OCI-LY7 (cell line): ENCODE measurements around the gene MRPL11. TPM values are rescaled to one million over a fixed set of nuclear protein-coding genes. Genes with fewer than 3 reads are reported as not detected.
A peak's percentile ranks its signal among the peaks of the same experiment; 100 is the strongest.

Source experiments
- BruUV-seq: library from RNA; stranded (reverse); fragments of 400-500 nt; replicated peaks from 2 replicates; lab custom pipeline; 2021; lab: Mats Ljungman, UMichigan
- CTCF ChIA-PET: fragments of 300-600 bp; sonication (Branson Sonifier 250); formaldehyde crosslinking; loops from one replicate; lab custom pipeline; 2022; ENCODE audit warnings: antibody characterized with exemption; ENCODE audit not compliant: unreplicated experiment; lab: Charles Lee
- POLR2A ChIA-PET: fragments of 300-600 bp; sonication (Branson Sonifier 250); formaldehyde crosslinking; loops from one replicate; lab custom pipeline; 2022; ENCODE audit warnings: antibody characterized with exemption; lab: Charles Lee
- DNase-seq: peaks from one replicate; pipeline ENCODE4 v3.0.0-alpha.2; 2015; ENCODE audit warnings: low spot score
- H2AFZ ChIP-seq: fragments of 200-600 bp; sonication (generic), shearing (Covaris generic); 2 replicates; pipeline ENCODE4 v1.6.1; 2014; ENCODE audit warnings: mild to moderate bottlenecking, antibody characterized with exemption, low read length, moderate library complexity
- H3K27ac ChIP-seq: fragments of 200-600 bp; sonication (generic); 2 replicates; pipeline ENCODE4 v1.5.1; 2014; ENCODE audit warnings: mixed run types, low read depth, mild to moderate bottlenecking, moderate library complexity, low read length, inconsistent platforms; ENCODE audit not compliant: poor library complexity, severe bottlenecking
- H3K36me3 ChIP-seq: fragments of 200-600 bp; sonication (generic); 2 replicates; pipeline ENCODE4 v1.6.1; 2014; ENCODE audit warnings: mild to moderate bottlenecking, antibody characterized with exemption, low read length, moderate library complexity, mixed read lengths; ENCODE audit not compliant: insufficient read depth
- H3K4me1 ChIP-seq: fragments of 200-600 bp; sonication (generic); 2 replicates; pipeline ENCODE4 v1.5.1; 2014; ENCODE audit warnings: mild to moderate bottlenecking, low read length; ENCODE audit not compliant: insufficient read depth, poor library complexity, severe bottlenecking
- H3K4me2 ChIP-seq: fragments of 200-600 bp; sonication (generic); 2 replicates; pipeline ENCODE4 v1.6.1; 2014; ENCODE audit warnings: mild to moderate bottlenecking, low read length
- H3K4me3 ChIP-seq: fragments of 200-600 bp; sonication (generic); 2 replicates; pipeline ENCODE4 v1.5.1; 2014; ENCODE audit warnings: mild to moderate bottlenecking, low read depth, low read length; ENCODE audit not compliant: poor library complexity, severe bottlenecking
- H3K79me2 ChIP-seq: fragments of 200-600 bp; sonication (generic); 2 replicates; pipeline ENCODE4 v1.6.1; 2016; ENCODE audit warnings: low read depth, mild to moderate bottlenecking, low read length, moderate library complexity, mixed read lengths; ENCODE audit not compliant: insufficient read depth
- H3K9me2 ChIP-seq: fragments of 200-600 bp; sonication (generic); 2 replicates; pipeline ENCODE4 v1.6.1; 2016; ENCODE audit warnings: mild to moderate bottlenecking, low read length, mixed read lengths; ENCODE audit not compliant: insufficient read depth
- H3K9me3 ChIP-seq: fragments of 200-600 bp; sonication (generic); 2 replicates; pipeline ENCODE4 v1.6.1; 2014; ENCODE audit warnings: mild to moderate bottlenecking, mixed run types, low read length, mixed read lengths
- H4K20me1 ChIP-seq: fragments of 200-600 bp; sonication (generic); 2 replicates; pipeline ENCODE4 v1.6.1; 2014; ENCODE audit warnings: mild to moderate bottlenecking, antibody characterized with exemption, low read length, moderate library complexity, mixed read lengths; ENCODE audit not compliant: insufficient read depth
- CTCF ChIP-seq: fragments of 200-600 bp; sonication (generic); conservative IDR thresholded peaks from 2 replicates; pipeline ENCODE4 v1.5.1; 2014; ENCODE audit warnings: mild to moderate bottlenecking, antibody characterized with exemption, low read length, moderate library complexity, mixed read lengths
- EZH2phosphoT487 ChIP-seq: fragments of 200-600 bp; sonication (generic); IDR thresholded peaks from 2 replicates; pipeline ENCODE4 v1.6.1; 2018; ENCODE audit warnings: low read depth, borderline replicate concordance, mild to moderate bottlenecking, mixed run types, antibody characterized with exemption, low read length, moderate library complexity, mixed read lengths
- intact Hi-C: fragments of 100-400 bp; cut with micrococcal nuclease; formaldehyde crosslinking; loops from one replicate; pipeline ENCODE4 v1.10.0; 2022; ENCODE audit not compliant: unreplicated experiment
- total RNA-seq, 2 experiments: library from RNA; depleted of rRNA in 1 of 2; stranded (reverse); fragments of >200 nt in 1 of 2; shearing (Covaris generic) in 1 of 2; gene quantifications; 2 replicates each; pipeline ENCODE4 v1.2.3, GENCODE V29; 2014 to 2022

The MRPL11 gene
- total RNA-seq, 2 experiments from 2014 or later = 88.6 to 101 TPM

GRCh38 chr11:66478729-66479393, 40.2 kb upstream of the MRPL11 start:
- Histone ChIP-seq H3K4me3 (peak overlapping the region; percentile 89), H3K79me2 (peaks cover 5% of the 10 kb centered on the region; the same call in 1 of the 2 replicates), H3K4me1 (peaks cover 11% of the 10 kb centered on the region), H3K4me2 (peak overlapping the region; percentile 97), H3K9me3 (no peaks in the 10 kb centered on the region), H3K27ac (peak overlapping the region; percentile 47), H4K20me1 (no peaks in the 10 kb centered on the region), H2AFZ (no peak overlapping the region), H3K36me3 (peaks cover 14% of the 10 kb centered on the region), H3K9me2 (no peaks in the 10 kb centered on the region)
- peak; percentile 71 for DNase-seq
- no peak for TF ChIP-seq EZH2phosphoT487
- TF ChIP-seq CTCF = peak; percentile 99
- intact Hi-C loops = loop anchor here (1.0 kb wide), 2 partner anchors 40 to 71 kb away; no protein-coding TSS in a partner anchor
- POLR2A ChIA-PET = no interaction called here
- no TSS peak for BruUV-seq
- CTCF ChIA-PET = interaction anchor here (0.5 to 1.4 kb wide), 2 partner anchors 40 to 70 kb away, joined by 3 read pairs; partner anchors contain the start of gene MRPL11

- no peak for DNase-seq
- Histone ChIP-seq H3K79me2 (peaks cover 5% of the 10 kb centered on the region; the same call in 1 of the 2 replicates), H3K4me3 (no peak overlapping the region), H4K20me1 (no peaks in the 10 kb centered on the region), H3K27ac (no peak overlapping the region), H3K36me3 (peaks cover 3% of the 10 kb centered on the region), H3K9me2 (no peaks in the 10 kb centered on the region), H3K4me1 (peaks cover 11% of the 10 kb centered on the region), H3K9me3 (no peaks in the 10 kb centered on the region), H3K4me2 (no peak overlapping the region), H2AFZ (no peak overlapping the region)
- CTCF ChIA-PET = interaction anchor here (1.4 kb wide), 1 partner anchor 39 kb away, joined by 3 read pairs; the partner anchor contains the start of gene MRPL11
- intact Hi-C loops = no loop called here
- TF ChIP-seq CTCF (no peak), EZH2phosphoT487 (no peak)
- POLR2A ChIA-PET = no interaction called here
- BruUV-seq = no TSS peak
Measured at GRCh38 chr11:66477263-66478201, 38.9 kb upstream of the MRPL11 start.
